ENCODE results near the gene MAF.

GRCh38 chr16:79647586-79647985, 47.0 kb upstream of the MAF start:
- no peak for TF ChIP-seq CTCF (conservative IDR thresholded peaks at IDR 0.05; ENCODE audit: low read length)
- no peak for TF ChIP-seq EZH2phosphoT487 (IDR thresholded peaks at IDR 0.05; ENCODE audit: borderline replicate concordance)
